NCI-H82 (cell line): ENCODE measurements around the gene MUC6.
"Not testable (repeated sequence)": the region's sequence is repeated elsewhere in the genome, so short reads cannot be mapped to it uniquely, and the experiment has no call there.

Experiments
- DNase-seq: peaks from one replicate; lab custom pipeline; 2025; lab: John Stamatoyannopoulos, UW

MUC6 gene

GRCh38 chr11:986270-986951 is 50.1 kb downstream of the MUC6 start:
- DNase-seq, result no peak

DNA sequence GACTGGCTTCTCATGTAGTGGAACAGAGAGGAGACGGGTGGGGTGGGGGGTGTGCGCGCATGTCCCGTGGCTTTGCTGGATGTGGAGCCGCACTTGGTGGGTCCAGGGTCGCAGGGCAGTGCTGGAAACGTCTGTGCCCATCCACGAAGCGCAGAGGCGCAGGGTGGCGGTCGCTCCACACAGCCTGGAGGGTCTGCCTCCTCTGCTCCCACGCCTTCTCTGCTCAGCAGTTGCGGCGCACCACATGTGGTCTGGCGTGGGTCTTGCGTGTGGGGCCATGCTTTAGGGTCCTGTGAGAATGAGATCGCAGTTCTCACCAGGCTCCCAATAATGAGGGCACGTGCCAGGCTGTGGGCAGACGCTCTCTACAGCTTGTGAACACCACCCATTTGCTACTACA is 50.7 kb downstream of the MUC6 start:
- no peak for DNase-seq

- DNase-seq, result no peak
Measured at GRCh38 chr11:985406-985805, 51.1 kb downstream of the MUC6 start.

DNA sequence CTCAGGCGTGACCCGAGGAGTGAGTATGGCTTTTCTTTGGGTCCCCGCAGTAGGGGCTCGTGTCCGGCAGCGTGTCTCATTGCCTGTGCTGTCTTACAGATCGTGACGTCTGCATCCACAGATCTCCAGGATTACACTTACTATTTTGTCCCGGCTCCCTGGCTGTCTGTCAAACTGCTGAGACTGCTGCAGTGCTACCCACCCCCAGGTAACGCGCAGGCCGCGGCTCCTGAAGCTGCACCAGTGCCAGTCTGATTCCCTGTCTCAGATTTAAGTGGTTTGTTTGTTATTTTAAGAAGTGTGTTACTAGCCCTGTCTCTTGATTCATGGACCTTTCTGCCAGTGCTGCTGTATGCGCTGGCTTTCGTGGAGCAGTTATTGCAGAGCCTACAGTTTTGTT is 52.0 kb downstream of the MUC6 start:
- DNase-seq, result no peak

- no peak for DNase-seq
Measured at GRCh38 chr11:981764-982163, 54.8 kb downstream of the MUC6 start.

- DNase-seq, result no peak
Measured at GRCh38 chr11:980438-981357, 55.8 kb downstream of the MUC6 start.

DNA sequence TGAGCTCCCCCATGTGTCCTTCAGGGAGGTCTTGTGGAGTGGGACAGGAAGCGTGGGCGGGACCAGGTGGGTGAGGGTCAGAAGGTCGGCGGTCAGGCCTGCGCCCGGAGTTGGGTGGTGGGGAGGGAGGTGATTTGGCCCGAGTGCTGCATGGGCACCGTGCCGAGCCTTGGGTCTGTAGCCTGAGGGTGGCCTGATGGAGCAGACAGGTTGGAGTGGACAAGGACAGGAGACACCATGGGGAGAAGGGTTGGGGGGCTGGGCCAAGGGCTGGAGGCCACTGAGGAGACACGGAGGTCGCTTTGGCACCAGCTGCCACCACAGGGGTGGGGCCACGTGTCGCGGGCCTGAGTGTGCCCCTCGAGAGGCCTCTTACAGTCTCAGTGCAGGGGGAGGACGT is 57.7 kb downstream of the MUC6 start:
- no peak for DNase-seq

GRCh38 chr11:977830-978720 is 58.4 kb downstream of the MUC6 start:
- no peak for DNase-seq

DNA sequence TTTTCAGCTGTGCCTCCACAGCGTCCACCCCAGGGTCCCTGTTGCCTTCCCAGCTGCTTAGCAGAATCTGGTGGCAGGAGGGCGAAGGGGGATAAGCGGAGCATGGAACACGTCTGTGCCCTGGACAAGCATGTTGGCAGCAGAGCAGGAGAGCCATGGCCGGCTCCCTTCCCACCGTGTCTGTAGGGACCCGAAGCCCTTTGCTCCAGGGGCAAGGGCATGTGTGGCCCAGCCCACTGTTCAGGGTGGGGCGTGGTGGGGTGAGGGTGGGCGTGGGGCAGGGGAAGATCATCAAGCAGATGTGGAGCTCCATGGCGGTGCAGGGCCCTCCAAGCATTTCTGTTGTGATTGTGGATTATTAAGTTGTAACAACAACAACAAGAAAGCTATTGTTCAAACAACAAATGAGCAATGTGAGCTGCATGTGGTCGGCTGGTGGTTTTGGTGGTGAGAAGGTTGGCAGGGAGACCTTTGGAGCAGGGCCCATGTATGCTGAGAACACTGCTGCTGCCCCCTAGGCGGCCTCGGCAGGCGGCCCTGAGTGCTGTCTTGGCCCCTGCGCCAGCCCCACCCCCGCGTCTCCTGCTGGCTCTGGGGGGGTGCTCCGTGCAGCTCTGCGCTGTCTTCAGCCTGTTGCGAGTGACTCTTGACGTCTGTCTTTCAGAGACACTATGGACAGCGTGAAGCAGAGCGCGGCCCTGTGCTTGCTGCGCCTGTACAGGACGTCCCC is 59.9 kb downstream of the MUC6 start:
- no peak for DNase-seq

GRCh38 chr11:975827-976226 is 60.7 kb downstream of the MUC6 start:
- peak; percentile 24 for DNase-seq

DNA sequence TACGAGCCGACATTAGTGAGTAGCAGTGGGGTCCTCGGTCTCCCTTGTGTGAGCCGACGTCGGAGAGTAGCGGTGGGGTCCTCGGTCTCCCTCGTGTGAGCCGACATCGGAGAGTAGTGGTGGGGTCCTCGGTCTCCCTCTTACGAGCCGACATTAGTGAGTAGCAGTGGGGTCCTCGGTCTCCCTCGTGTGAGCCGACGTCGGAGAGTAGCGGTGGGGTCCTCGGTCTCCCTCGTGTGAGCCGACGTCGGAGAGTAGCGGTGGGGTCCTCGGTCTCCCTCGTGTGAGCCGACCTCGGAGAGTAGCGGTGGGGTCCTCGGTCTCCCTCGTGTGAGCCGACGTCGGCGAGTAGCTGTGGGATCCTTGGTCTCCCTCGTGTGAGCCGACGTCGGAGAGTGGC is 61.1 kb downstream of the MUC6 start:
- not testable (repeated sequence) for DNase-seq

DNA sequence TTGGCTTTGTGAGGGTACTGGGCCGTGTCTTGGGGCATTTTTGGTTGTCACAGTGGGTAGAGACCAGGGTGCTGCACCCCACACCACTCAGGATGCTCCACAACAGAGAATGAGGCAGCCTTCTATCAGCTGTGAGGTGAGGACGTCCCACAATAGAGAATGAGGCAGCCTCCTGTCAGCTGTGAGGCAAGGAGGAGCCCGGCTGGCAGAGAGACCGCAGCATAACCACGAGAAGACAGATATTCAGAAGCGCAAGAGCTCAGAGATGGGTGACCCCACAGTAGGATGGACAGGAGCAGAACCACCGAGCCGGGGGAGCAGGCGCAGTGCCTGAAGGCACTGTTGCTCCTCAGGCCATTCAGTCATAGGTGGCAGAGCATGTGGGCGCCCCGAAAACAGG is 63.3 kb downstream of the MUC6 start:
- DNase-seq, result no peak

DNA sequence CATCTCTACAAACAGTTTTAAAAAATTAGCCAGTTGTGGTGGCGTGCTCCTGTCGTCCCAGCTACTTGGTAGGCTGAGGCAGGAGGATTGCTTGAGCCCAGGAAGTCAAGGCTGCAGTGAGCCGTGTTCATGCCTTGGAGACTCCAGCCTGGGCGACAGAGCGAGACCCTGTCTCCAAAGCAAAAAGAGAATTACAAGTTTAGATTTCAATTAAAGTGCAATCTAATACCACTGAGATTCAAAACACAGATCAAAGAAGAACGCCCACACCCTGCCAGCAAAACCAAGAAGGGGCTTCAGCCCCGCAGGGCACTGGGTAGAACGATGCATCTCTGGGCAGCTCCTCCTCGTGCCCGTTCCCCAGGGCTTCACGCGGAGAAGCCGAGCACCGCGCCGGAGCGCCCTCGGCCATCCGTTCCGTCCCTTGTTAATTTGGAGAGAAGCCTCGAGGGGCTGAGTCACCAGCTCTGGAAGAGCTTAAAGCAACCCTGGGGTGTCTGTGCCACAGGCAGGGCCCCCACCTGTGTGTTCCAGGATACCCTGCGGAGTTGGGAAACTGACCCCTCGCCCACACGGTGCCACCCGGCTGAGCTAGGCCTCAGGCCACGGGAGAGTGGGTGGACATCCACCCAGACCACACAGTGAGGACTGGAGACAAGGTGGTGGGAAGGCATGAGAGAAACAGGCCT is 63.9 kb downstream of the MUC6 start:
- DNase-seq, result no peak

DNA sequence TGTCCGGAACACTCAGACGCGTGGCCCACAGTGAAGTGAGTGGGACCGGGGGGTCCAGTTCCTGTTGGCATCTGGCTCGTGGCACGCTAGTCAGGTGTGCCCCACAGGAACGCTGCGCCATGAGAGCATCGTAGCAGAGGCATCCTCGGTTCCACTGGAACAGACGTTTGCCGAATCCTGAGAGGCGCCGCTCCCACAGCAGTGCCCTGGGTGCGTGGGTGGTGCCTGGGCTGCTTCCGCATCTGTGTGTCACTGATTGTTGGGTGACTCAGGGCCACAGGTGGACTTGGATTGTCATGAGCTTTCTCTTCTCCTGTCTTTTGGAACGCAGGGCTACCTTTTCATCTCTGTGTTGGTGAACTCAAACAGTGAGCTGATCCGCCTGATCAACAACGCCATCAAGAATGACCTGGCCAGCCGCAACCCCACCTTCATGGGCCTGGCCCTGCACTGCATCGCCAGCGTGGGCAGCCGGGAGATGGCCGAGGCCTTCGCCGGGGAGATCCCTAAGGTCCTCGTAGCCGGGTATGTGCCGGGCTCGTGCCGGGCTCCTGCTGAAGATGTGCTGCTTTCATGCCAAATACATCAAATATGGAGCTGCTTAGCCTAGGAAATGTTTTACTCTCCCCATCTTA is 64.7 kb downstream of the MUC6 start:
- no peak for DNase-seq

DNA sequence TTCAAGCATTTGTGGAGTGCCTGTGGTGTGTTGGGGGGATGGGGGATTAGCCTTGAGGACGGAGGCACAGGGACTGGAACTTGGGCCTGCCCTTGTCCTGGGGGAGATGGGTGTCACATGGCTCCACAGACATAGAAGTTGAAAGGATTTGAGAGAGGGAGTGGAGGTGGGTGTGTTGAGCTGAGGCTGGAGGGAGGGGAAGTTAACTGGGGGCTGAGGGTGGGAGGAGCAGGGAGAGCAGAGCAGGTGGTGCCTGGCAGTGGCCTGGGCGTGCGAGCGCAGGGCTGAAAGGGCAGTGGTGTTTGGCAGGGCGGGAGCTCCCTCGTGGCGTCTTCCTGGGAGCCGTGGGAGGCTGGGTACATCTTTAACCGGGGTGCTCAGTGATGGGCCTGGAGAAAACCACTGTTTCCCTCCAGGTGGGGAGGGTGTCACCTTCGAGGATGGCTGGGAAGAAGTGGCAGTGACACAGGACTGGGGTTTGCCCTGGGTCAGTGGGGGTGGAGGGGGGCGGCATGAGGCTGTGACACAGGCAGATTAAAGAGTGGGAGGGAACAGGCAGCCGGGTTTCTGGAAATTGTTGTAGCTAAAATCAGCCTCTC is 65.3 kb downstream of the MUC6 start:
- DNase-seq, result no peak

- DNase-seq, result no peak
Measured at GRCh38 chr11:970319-970871, 66.1 kb downstream of the MUC6 start.

DNA sequence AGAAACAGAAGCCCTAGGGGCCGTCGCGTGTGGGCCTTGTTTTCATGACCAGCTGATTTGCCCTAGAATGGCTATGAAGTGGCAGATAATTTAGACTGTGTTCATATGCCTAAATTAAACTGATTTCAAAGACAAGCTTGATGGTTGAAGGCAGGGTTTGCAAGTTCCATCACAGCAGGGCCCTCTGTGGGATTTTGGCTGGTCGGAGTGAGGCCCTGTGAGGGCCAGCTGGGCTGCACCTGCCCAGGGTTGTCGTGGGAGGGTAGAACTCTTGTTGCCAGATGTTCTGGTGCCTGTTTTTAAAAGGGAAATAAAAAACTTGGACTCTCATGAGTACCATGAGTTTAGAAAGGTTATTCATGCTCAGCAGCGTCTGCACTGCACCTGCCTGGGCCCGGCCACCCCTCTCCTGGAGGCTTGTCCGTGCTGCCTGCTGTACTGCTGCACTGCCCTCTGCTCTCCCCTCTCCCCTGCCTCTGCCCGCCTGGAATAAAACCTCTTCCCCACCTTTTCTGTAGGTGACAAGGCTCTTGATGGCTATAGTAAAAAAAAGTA is 66.8 kb downstream of the MUC6 start:
- no peak for DNase-seq

DNA sequence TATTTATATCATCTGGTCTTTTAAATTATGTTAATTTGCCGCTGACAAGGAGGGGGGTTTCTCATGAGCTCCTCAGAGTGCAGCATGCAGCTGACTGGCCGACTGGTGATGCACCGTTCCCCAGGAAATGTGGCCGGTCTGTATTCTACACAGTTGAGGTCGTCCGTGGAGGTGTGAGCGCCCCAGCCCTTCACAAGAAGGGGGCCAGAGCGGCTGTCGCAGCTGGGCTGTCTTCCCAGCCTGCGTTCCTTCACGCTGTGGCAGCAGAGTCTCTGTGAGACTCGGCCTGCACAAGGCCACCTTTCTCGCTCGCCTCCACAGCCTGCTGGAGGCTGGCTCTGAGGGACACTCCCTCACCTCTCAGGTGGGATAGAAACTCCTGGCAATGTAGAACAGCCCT is 67.7 kb downstream of the MUC6 start:
- no peak for DNase-seq

- no peak for DNase-seq
Measured at GRCh38 chr11:967995-968751, 68.3 kb downstream of the MUC6 start.
